HK-2 (cell line): Measurements from ENCODE around the gene TRIM4.

Source experiments
- DNase-seq: peaks from one replicate; pipeline ENCODE4 v3.0.0-alpha.2; 2018; ENCODE audit not compliant: unreplicated experiment

TRIM4 gene

DNA sequence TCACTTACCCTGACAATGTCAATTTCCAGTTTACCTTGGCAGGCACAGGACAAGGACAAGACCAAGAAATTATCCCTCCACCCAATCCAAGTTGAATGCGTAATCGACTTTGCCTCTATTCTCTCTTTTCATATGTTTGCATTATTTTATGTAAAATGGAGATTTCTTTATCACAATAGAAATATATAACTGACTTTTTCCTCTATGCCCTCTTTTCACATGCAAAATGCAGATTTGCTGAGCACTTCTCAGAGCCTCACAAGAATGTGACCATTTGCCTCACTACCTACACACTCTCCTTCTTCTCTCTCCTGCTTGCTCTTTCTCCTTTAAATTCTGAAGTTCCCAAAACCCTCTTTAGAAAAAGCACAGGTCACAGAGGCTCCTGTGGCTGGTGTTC, 76.4 kb downstream of the TRIM4 start:
- DNase-seq = no peak
